ENCODE measurements around the gene PRCP. TPM values are rescaled to one million over a fixed set of nuclear protein-coding genes. Genes with fewer than 3 reads are reported as not detected.
A peak's percentile ranks its signal among the peaks of the same experiment; 100 is the strongest.

Gene PRCP
- total RNA-seq, 1 donor from 2014 or later: 55.5 TPM

- peak overlapping the region; percentile 53 for H3K4me3 Mint-ChIP-seq (ENCODE audit: unreplicated experiment)
- H3K36me3 Mint-ChIP-seq (ENCODE audit: unreplicated experiment): no peaks in the 10 kb centered on the region
- H3K27me3 Mint-ChIP-seq (ENCODE audit: unreplicated experiment): no peaks in the 10 kb centered on the region
- peak; percentile 80 for TF ChIP-seq CTCF (IDR thresholded peaks at IDR 0.05)
- no peaks in the 10 kb centered on the region for H3K9me3 Mint-ChIP-seq (ENCODE audit: unreplicated experiment)
- H3K4me1 Mint-ChIP-seq (ENCODE audit: unreplicated experiment): peaks cover 14% of the 10 kb centered on the region
- peak; percentile 88 for DNase-seq (ENCODE audit: extremely low spot score, unreplicated experiment)
- no peak overlapping the region for H3K27ac Mint-ChIP-seq (ENCODE audit: unreplicated experiment)
These were observed 32.6 kb downstream of the PRCP start for GRCh38 chr11:82867495-82868082.

GRCh38 chr11:82865841-82866240, 34.4 kb downstream of the PRCP start:
- no peak for DNase-seq (ENCODE audit: extremely low spot score, unreplicated experiment)
- Mint-ChIP-seq H3K36me3 (ENCODE audit: unreplicated experiment) (no peaks in the 10 kb centered on the region), H3K4me3 (ENCODE audit: unreplicated experiment) (no peak overlapping the region), H3K27me3 (ENCODE audit: unreplicated experiment) (no peaks in the 10 kb centered on the region), H3K9me3 (ENCODE audit: unreplicated experiment) (no peaks in the 10 kb centered on the region), H3K4me1 (ENCODE audit: unreplicated experiment) (peaks cover 14% of the 10 kb centered on the region), H3K27ac (ENCODE audit: unreplicated experiment) (no peak overlapping the region)
- TF ChIP-seq CTCF (IDR thresholded peaks at IDR 0.05): no peak

- peaks cover 16% of the 10 kb centered on the region for H3K4me1 Mint-ChIP-seq (ENCODE audit: unreplicated experiment)
- no peaks in the 10 kb centered on the region for H3K9me3 Mint-ChIP-seq (ENCODE audit: unreplicated experiment)
- H3K36me3 Mint-ChIP-seq (ENCODE audit: unreplicated experiment): no peaks in the 10 kb centered on the region
- no peak overlapping the region for H3K4me3 Mint-ChIP-seq (ENCODE audit: unreplicated experiment)
- TF ChIP-seq CTCF (IDR thresholded peaks at IDR 0.05): peak; percentile 79
- no peaks in the 10 kb centered on the region for H3K27me3 Mint-ChIP-seq (ENCODE audit: unreplicated experiment)
- no peak for DNase-seq (ENCODE audit: extremely low spot score, unreplicated experiment)
- no peak overlapping the region for H3K27ac Mint-ChIP-seq (ENCODE audit: unreplicated experiment)
These were observed 36.0 kb downstream of the PRCP start for GRCh38 chr11:82864268-82864667.

- Mint-ChIP-seq H3K4me3 (ENCODE audit: unreplicated experiment) (no peak overlapping the region), H3K4me1 (ENCODE audit: unreplicated experiment) (peaks cover 27% of the 10 kb centered on the region), H3K27ac (ENCODE audit: unreplicated experiment) (no peak overlapping the region), H3K27me3 (ENCODE audit: unreplicated experiment) (no peaks in the 10 kb centered on the region), H3K9me3 (ENCODE audit: unreplicated experiment) (no peaks in the 10 kb centered on the region), H3K36me3 (ENCODE audit: unreplicated experiment) (no peaks in the 10 kb centered on the region)
- DNase-seq (ENCODE audit: extremely low spot score, unreplicated experiment): no peak
- TF ChIP-seq CTCF (IDR thresholded peaks at IDR 0.05): no peak
These were observed 37.0 kb downstream of the PRCP start for GRCh38 chr11:82863209-82863608.

- DNase-seq (ENCODE audit: extremely low spot score, unreplicated experiment): no peak
- Mint-ChIP-seq H3K27me3 (ENCODE audit: unreplicated experiment) (no peaks in the 10 kb centered on the region), H3K27ac (ENCODE audit: unreplicated experiment) (no peak overlapping the region), H3K9me3 (ENCODE audit: unreplicated experiment) (no peaks in the 10 kb centered on the region), H3K4me3 (ENCODE audit: unreplicated experiment) (no peak overlapping the region), H3K36me3 (ENCODE audit: unreplicated experiment) (no peaks in the 10 kb centered on the region), H3K4me1 (ENCODE audit: unreplicated experiment) (peaks cover 32% of the 10 kb centered on the region)
- no peak for TF ChIP-seq CTCF (IDR thresholded peaks at IDR 0.05)
These were observed 37.9 kb downstream of the PRCP start for GRCh38 chr11:82862379-82862778.

All from osteocyte (in vitro differentiated cells).